CD14-positive monocyte (primary cell): ENCODE measurements around the gene RDH13. TPM values are rescaled to one million over a fixed set of nuclear protein-coding genes. Genes with fewer than 3 reads are reported as not detected.

Source experiments
- DNase-seq, 3 donors: peaks; one replicate each; pipeline ENCODE4 v3.0.0-alpha.2; 2011 to 2022
- H2AFZ ChIP-seq: 2 replicates; pipeline ENCODE4 v1.6.0; 2012; ENCODE audit warnings: mild to moderate bottlenecking, low read depth, low read length, inconsistent platforms; ENCODE audit not compliant: insufficient read depth, poor library complexity, severe bottlenecking
- H3K27ac ChIP-seq, 2 donors: 1 replicate in 1 of 2; 2 replicates in 1 of 2; pipeline ENCODE4 v1.5.1; 2012 to 2013; ENCODE audit warnings: low read length in 2 of 2, control low read depth in 1 of 2, inconsistent platforms in 1 of 2, low read depth in 1 of 2, mild to moderate bottlenecking in 1 of 2
- H3K27me3 ChIP-seq, 2 donors: one replicate each; pipeline versions ENCODE4 v1.6.0 to v1.6.1; 2011 to 2013; ENCODE audit warnings: low read length in 2 of 2; ENCODE audit not compliant: control insufficient read depth in 2 of 2, insufficient read depth in 2 of 2
- H3K36me3 ChIP-seq, 2 donors: replicated peaks in 1 of 2; 1 replicate in 1 of 2; 2 replicates in 1 of 2; pipeline versions ENCODE4 v1.5.1 to v1.6.1; 2012 to 2013; ENCODE audit warnings: low read length in 2 of 2, control low read depth in 1 of 2, inconsistent platforms in 1 of 2, mild to moderate bottlenecking in 1 of 2; ENCODE audit not compliant: insufficient read depth in 2 of 2, control insufficient read depth in 1 of 2
- H3K4me1 ChIP-seq, 2 donors: 1 replicate in 1 of 2; 2 replicates in 1 of 2; pipeline versions ENCODE4 v1.5.1 to v1.6.1; 2012 to 2013; ENCODE audit warnings: low read length in 2 of 2, control low read depth in 1 of 2, inconsistent platforms in 1 of 2, mild to moderate bottlenecking in 1 of 2, moderate library complexity in 1 of 2; ENCODE audit not compliant: insufficient read depth in 2 of 2, control insufficient read depth in 1 of 2
- H3K4me2 ChIP-seq: replicated peaks from 2 replicates; pipeline ENCODE3; 2012; ENCODE audit warnings: low read length, moderate library complexity, mild to moderate bottlenecking; ENCODE audit not compliant: poor library complexity, severe bottlenecking; ENCODE audit errors: extremely low read depth
- H3K4me3 ChIP-seq, 3 experiments: fragments of 200-600 bp in 1 of 3; sonication (generic) in 1 of 3; replicated peaks in 1 of 3; 1 replicate in 2 of 3; 2 replicates in 1 of 3; pipeline ENCODE4 v1.5.1; 2011 to 2013; ENCODE audit warnings: low read length in 3 of 3, mild to moderate bottlenecking in 3 of 3, control low read depth in 2 of 3, low read depth in 2 of 3, inconsistent platforms in 1 of 3, moderate library complexity in 1 of 3
- H3K79me2 ChIP-seq: 2 replicates; pipeline ENCODE4 v1.6.0; 2012; ENCODE audit warnings: mild to moderate bottlenecking, control low read depth, inconsistent platforms, low read length, moderate library complexity; ENCODE audit not compliant: insufficient read depth
- H3K9ac ChIP-seq: 2 replicates; pipeline ENCODE4 v1.6.0; 2017; ENCODE audit warnings: low read length, mild to moderate bottlenecking; ENCODE audit not compliant: insufficient read depth, poor library complexity, severe bottlenecking
- H3K9me3 ChIP-seq, 2 donors: replicated peaks in 1 of 2; 1 replicate in 1 of 2; 2 replicates in 1 of 2; pipeline versions ENCODE4 v1.5.1 to v1.6.1; 2012 to 2013; ENCODE audit warnings: low read length in 2 of 2, control low read depth in 1 of 2; ENCODE audit not compliant: control insufficient read depth in 1 of 2, insufficient read depth in 1 of 2
- H4K20me1 ChIP-seq: 2 replicates; pipeline ENCODE4 v1.6.0; 2012; ENCODE audit warnings: mild to moderate bottlenecking, low read length, control low read depth, moderate library complexity; ENCODE audit not compliant: insufficient read depth
- H3K27ac Mint-ChIP-seq, 7 donors: one replicate each; pipeline ENCODE4 v1.8.0; 2020; ENCODE audit warnings: mild to moderate bottlenecking in 7 of 7, mixed read lengths in 7 of 7, moderate library complexity in 6 of 7, inconsistent platforms in 2 of 7
- H3K27me3 Mint-ChIP-seq, 3 donors: one replicate each; pipeline ENCODE4 v1.8.0; 2021 to 2022; ENCODE audit warnings: low read depth in 3 of 3, mild to moderate bottlenecking in 3 of 3, mixed read lengths in 3 of 3, moderate library complexity in 3 of 3, inconsistent platforms in 1 of 3
- H3K36me3 Mint-ChIP-seq, 2 donors: one replicate each; pipeline ENCODE4 v1.8.0; 2020; ENCODE audit warnings: mixed read lengths in 2 of 2, inconsistent platforms in 1 of 2, mild to moderate bottlenecking in 1 of 2
- H3K4me1 Mint-ChIP-seq: one replicate; pipeline ENCODE4 v1.8.0; 2020; ENCODE audit warnings: mild to moderate bottlenecking, mixed read lengths
- H3K4me3 Mint-ChIP-seq, 2 donors: one replicate each; pipeline ENCODE4 v1.8.0; 2020; ENCODE audit warnings: mild to moderate bottlenecking in 2 of 2, mixed read lengths in 2 of 2, moderate library complexity in 1 of 2
- H3K9me3 Mint-ChIP-seq, 7 donors: one replicate each; pipeline ENCODE4 v1.8.0; 2020 to 2022; ENCODE audit warnings: mixed read lengths in 7 of 7, mild to moderate bottlenecking in 6 of 7, moderate library complexity in 6 of 7, inconsistent platforms in 2 of 7
- CTCF ChIP-seq: fragments of 200-600 bp; IDR thresholded peaks from one replicate; pipeline ENCODE4 v1.8.0; 2022; ENCODE audit warnings: antibody characterized with exemption, mild to moderate bottlenecking
- WGBS: methylation state at CpG from one replicate; pipeline ENCODE4 v1.1.5; 2013; ENCODE audit warnings: missing lambda C conversion rate; ENCODE audit not compliant: insufficient coverage; 5-methylcytosine and 5-hydroxymethylcytosine counted together
- intact Hi-C, 2 donors: fragments of 100-400 bp; cut with micrococcal nuclease; formaldehyde crosslinking; loops; one replicate each; pipeline versions ENCODE4 v1.15.0 to v1.15.1; 2023
- polyA plus RNA-seq, 3 donors: library from polyadenylated mRNA; depleted of rRNA in 1 of 3; unstranded in 2 of 3; stranded (reverse) in 1 of 3; fragments of 300-500 nt in 2 of 3; fragments of >200 nt in 1 of 3; fragmentation: Illumina TruSeq in 2 of 3; gene quantifications; 1 replicate in 2 of 3; 2 replicates in 1 of 3; pipeline ENCODE4 v1.2.3, GENCODE V29; 2012 to 2021

Gene RDH13
- polyA plus RNA-seq, 3 donors: 1.6 to 4.0 (median 2.3) TPM

DNA sequence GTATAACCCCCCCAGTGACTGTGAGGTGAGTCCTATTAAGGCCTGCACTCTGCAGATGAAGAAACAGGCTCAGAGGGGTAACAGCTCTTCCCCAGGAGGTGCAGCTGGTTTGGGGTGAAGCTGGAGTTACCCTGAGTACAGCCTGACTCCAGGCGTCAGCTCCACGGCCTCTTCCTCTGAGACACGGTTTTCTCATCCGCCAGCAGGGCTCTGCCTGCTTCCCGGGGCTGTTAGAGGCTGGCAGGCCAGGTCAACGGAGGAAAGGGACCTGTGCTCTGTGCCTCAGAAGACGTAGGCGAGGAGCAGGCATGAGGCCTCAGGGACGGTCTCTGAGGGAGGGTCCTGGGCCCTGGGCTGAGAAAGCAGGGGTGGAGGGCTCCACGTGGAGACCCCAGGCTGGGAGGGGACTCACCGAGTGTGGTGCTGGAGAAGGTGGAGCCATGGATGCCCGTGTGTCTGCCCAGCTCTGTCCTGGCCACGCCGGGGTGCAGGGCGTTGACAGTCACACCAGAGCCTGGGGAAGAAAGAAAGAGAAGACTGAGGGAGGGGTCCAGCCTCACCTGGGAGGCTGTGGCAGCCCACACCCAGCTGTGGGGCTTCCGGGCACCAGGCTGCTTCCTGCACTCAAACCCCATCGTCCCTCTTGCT lies 15.8 kb downstream of the RDH13 start:
- WGBS: 92% methylated on average over 17 of the region's 17 CpGs
- DNase-seq: no peak
- H4K20me1 ChIP-seq: peaks cover 9% of the 10 kb centered on the region
- H3K79me2 ChIP-seq: no peaks in the 10 kb centered on the region
- no peak overlapping the region for H3K4me3 ChIP-seq
- Mint-ChIP-seq H3K4me3 (no peak overlapping the region), H3K27me3 (peaks cover 9 to 14% (median 10%) of the 10 kb centered on the region in 3 donors), H3K36me3 (peaks cover 60 to 88% of the 10 kb centered on the region in 2 donors), H3K9me3 (peaks cover 0 to 4% (median 0%) of the 10 kb centered on the region in 7 donors), H3K27ac (no peak overlapping the region), H3K4me1 (peaks cover 6% of the 10 kb centered on the region)
- peaks cover 0 to 7% of the 10 kb centered on the region in 2 donors for H3K27me3 ChIP-seq
- intact Hi-C loops: loop anchor here in 1 of 2 donors (10.0 kb wide), 1 partner anchor 52 kb away; no protein-coding TSS in a partner anchor
- H3K9ac ChIP-seq: no peak overlapping the region
- H3K36me3 ChIP-seq: peaks cover 52 to 64% of the 10 kb centered on the region in 2 donors
- peaks cover 4 to 5% of the 10 kb centered on the region in 2 donors for H3K4me1 ChIP-seq
- no peak overlapping the region for H3K27ac ChIP-seq
- H3K9me3 ChIP-seq: no peaks in the 10 kb centered on the region
- H2AFZ ChIP-seq: no peak overlapping the region
- no peak for TF ChIP-seq CTCF
- no peak overlapping the region for H3K4me2 ChIP-seq

GRCh38 chr19:55044771-55045716 lies 17.9 kb downstream of the RDH13 start:
- no peak overlapping the region for H3K4me3 Mint-ChIP-seq
- H3K9ac ChIP-seq: no peak overlapping the region
- peaks cover 9 to 15% of the 10 kb centered on the region in 2 donors for H3K4me1 ChIP-seq
- H3K36me3 Mint-ChIP-seq: peaks cover 52 to 68% of the 10 kb centered on the region in 2 donors
- peaks cover 2 to 18% of the 10 kb centered on the region in 2 donors for H3K27me3 ChIP-seq
- DNase-seq: no peak
- H2AFZ ChIP-seq: no peak overlapping the region
- peaks cover 23 to 28% (median 27%) of the 10 kb centered on the region in 3 donors for H3K27me3 Mint-ChIP-seq
- peaks cover 20% of the 10 kb centered on the region for H4K20me1 ChIP-seq
- peaks cover 0 to 5% (median 0%) of the 10 kb centered on the region in 7 donors for H3K9me3 Mint-ChIP-seq
- H3K27ac Mint-ChIP-seq: peak overlapping the region in 1 of 7 donors; percentile 28
- intact Hi-C loops: loop anchor here in 1 of 2 donors (10.0 kb wide), 1 partner anchor 50 kb away; no protein-coding TSS in a partner anchor
- TF ChIP-seq CTCF: no peak
- WGBS: 96% methylated on average over 25 of the region's 30 CpGs
- peaks cover 44 to 53% of the 10 kb centered on the region in 2 donors for H3K36me3 ChIP-seq
- H3K27ac ChIP-seq: no peak overlapping the region
- peaks cover 15% of the 10 kb centered on the region for H3K4me1 Mint-ChIP-seq
- no peaks in the 10 kb centered on the region for H3K79me2 ChIP-seq
- no peak overlapping the region for H3K4me3 ChIP-seq
- H3K4me2 ChIP-seq: no peak overlapping the region
- H3K9me3 ChIP-seq: no peaks in the 10 kb centered on the region
